ENCODE results near the gene SH3PXD2A. TPM values are rescaled to one million over a fixed set of nuclear protein-coding genes. Genes with fewer than 3 reads are reported as not detected.

The SH3PXD2A gene
- total and polyA plus RNA-seq, 10 donors: 2.6 to 50.0 (median 35.2) TPM

GRCh38 chr10:103892181-103892580, 36.8 kb upstream of the SH3PXD2A start:
- Histone ChIP-seq H3K4me1 (peaks cover 19 to 69% (median 45%) of the 10 kb centered on the region in 6 donors), H3K27ac (peak overlapping the region in 3 of 8 donors; percentile 22 to 81 (median 78)), H3K36me3 (peaks cover 5 to 85% (median 38%) of the 10 kb centered on the region in 6 donors), H3K4me3 (no peak overlapping the region), H3K9me3 (no peaks in the 10 kb centered on the region), H3K27me3 (replicated peaks in 1 of 7) (no peaks in the 10 kb centered on the region)
- no peak for TF ChIP-seq CTCF (IDR thresholded peaks at IDR 0.05 in 8 of 11, conservative IDR thresholded peaks at IDR 0.05 in 3 of 11)
- 84 to 96% (median 92%) methylated on average over 3 of the region's 3 CpGs for WGBS, 5 donors
- no peak for DNase-seq
- intact Hi-C loops (cut with DNase I; ENCODE audit: low total_unique reads): no loop called here

- H3K4me1 ChIP-seq: peaks cover 16 to 64% (median 40%) of the 10 kb centered on the region in 6 donors
- no peaks in the 10 kb centered on the region for H3K9me3 ChIP-seq
- H3K4me3 ChIP-seq: no peak overlapping the region
- intact Hi-C loops (cut with DNase I; ENCODE audit: low total_unique reads): no loop called here
- peak overlapping the region in 7 of 8 donors; percentile 31 to 78 (median 64) for H3K27ac ChIP-seq
- DNase-seq: no peak
- H3K27me3 ChIP-seq (replicated peaks in 1 of 7): no peaks in the 10 kb centered on the region
- H3K36me3 ChIP-seq: peaks cover 0 to 85% (median 31%) of the 10 kb centered on the region in 6 donors
- TF ChIP-seq CTCF (IDR thresholded peaks at IDR 0.05 in 8 of 11, conservative IDR thresholded peaks at IDR 0.05 in 3 of 11) (no peak), POLR2A (IDR thresholded peaks at IDR 0.05) (no peak), POLR2AphosphoS5 (IDR thresholded peaks at IDR 0.05) (no peak)
- WGBS, 5 donors: 67 to 83% (median 71%) methylated on average over 2 of the region's 2 CpGs
These were observed 35.3 kb upstream of the SH3PXD2A start for GRCh38 chr10:103890688-103891087.

GRCh38 chr10:103890194-103890658, 34.9 kb upstream of the SH3PXD2A start:
- Histone ChIP-seq H3K27me3 (replicated peaks in 1 of 7) (no peaks in the 10 kb centered on the region), H3K9me3 (no peaks in the 10 kb centered on the region), H3K4me3 (no peak overlapping the region), H3K4me1 (peaks cover 11 to 59% (median 35%) of the 10 kb centered on the region in 6 donors), H3K27ac (peak overlapping the region in 7 of 8 donors; percentile 31 to 78 (median 64)), H3K36me3 (peaks cover 0 to 85% (median 32%) of the 10 kb centered on the region in 6 donors)
- 57 to 72% (median 63%) methylated on average over 4 of the region's 4 CpGs for WGBS, 5 donors
- peak in 2 of 3 donors; percentile 51 to 57 for TF ChIP-seq POLR2AphosphoS5 (IDR thresholded peaks at IDR 0.05)
- TF ChIP-seq POLR2A (IDR thresholded peaks at IDR 0.05): no peak
- no peak for TF ChIP-seq CTCF (IDR thresholded peaks at IDR 0.05 in 8 of 11, conservative IDR thresholded peaks at IDR 0.05 in 3 of 11)
- intact Hi-C loops (cut with DNase I; ENCODE audit: low total_unique reads): no loop called here
- DNase-seq: no peak

GRCh38 chr10:103889121-103889720, 33.8 kb upstream of the SH3PXD2A start:
- intact Hi-C loops (cut with DNase I; ENCODE audit: low total_unique reads): loop anchor here (2.0 to 10.0 kb wide), 2 partner anchors 196 to 320 kb away; partner anchors contain the start of gene COL17A1
- Histone ChIP-seq H3K27me3 (replicated peaks in 1 of 7) (no peaks in the 10 kb centered on the region), H3K36me3 (peaks cover 0 to 91% (median 33%) of the 10 kb centered on the region in 6 donors), H3K4me3 (no peak overlapping the region), H3K9me3 (no peaks in the 10 kb centered on the region), H3K27ac (peak overlapping the region in 3 of 8 donors; percentile 27 to 78 (median 57)), H3K4me1 (peaks cover 9 to 49% (median 28%) of the 10 kb centered on the region in 6 donors)
- no peak for DNase-seq
- TF ChIP-seq POLR2AphosphoS5 (IDR thresholded peaks at IDR 0.05) (no peak), POLR2A (IDR thresholded peaks at IDR 0.05) (no peak), CTCF (IDR thresholded peaks at IDR 0.05 in 8 of 11, conservative IDR thresholded peaks at IDR 0.05 in 3 of 11) (no peak)
- WGBS, 5 donors: 57 to 78% (median 76%) methylated on average over 2 of the region's 2 CpGs
